T1000 (cell line): ENCODE results near the gene CHD9NB.

Experiments
- DNase-seq: peaks from one replicate; lab custom pipeline; 2025; ENCODE audit warnings: mixed read lengths; lab: John Stamatoyannopoulos, UW

CHD9NB gene

GRCh38 chr16:53029971-53030370 is 22.7 kb downstream of the CHD9NB start:
- no peak for DNase-seq

- no peak for DNase-seq
Observed at GRCh38 chr16:53024045-53024444, 28.7 kb downstream of the CHD9NB start.

DNA sequence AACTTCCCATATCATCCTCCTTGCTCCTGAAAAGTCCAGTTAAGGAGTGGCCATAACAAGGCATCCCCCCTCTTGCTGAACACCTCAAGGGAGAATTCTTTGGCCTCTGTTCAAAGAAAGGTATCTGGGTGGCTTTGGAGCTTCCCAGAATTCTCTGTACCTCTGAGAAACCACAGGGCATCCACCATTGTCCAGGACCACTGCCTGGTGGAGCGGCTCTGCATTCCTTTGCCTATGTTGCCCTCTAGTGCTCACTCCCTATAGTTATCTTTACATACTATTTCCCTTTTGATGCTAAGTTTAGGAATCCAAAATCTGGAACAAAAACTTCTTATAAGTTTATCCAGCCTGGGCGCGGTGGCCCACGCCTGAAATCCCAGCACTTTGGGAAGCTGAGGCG is 30.3 kb downstream of the CHD9NB start:
- DNase-seq, result no peak

GRCh38 chr16:53018834-53019416 is 33.8 kb downstream of the CHD9NB start:
- DNase-seq, result no peak

DNA sequence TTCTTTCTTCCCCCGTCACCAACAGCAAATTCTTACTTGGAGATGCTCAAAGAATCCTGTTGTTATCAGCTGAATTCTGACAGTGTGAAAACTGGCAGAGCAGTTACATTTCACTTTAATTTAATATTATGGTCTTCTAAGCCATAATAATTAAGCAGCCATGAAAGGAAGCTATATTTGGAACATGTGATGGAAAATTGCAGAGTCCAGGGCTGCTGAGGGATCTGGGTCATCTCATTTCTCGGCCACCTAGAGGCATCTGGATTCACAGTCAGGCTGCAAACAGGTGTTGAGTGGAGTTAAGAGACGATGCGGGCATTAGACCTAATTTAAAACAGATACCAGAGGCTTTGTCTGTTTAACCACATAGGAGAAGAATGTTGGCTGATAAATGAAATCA is 38.4 kb downstream of the CHD9NB start:
- no peak for DNase-seq

DNA sequence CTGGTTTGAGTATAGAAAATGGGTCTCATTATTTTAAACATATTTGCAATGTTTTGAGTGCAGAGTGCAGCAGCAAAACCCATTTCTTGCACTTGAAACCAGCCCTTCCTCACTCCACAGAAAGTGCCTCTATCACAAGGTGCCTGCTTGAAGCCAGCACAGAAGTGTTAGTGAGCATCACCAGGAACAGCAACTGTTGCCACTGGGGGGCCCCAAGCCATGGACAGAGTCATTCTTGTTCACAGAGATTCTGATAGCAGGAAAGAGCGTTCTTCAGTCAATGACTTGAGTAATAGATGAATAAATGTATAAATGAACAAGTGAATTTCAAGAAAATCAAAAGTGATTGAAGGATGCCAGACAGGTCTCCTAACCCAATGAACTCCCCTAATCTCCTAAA is 45.6 kb downstream of the CHD9NB start:
- no peak for DNase-seq

DNA sequence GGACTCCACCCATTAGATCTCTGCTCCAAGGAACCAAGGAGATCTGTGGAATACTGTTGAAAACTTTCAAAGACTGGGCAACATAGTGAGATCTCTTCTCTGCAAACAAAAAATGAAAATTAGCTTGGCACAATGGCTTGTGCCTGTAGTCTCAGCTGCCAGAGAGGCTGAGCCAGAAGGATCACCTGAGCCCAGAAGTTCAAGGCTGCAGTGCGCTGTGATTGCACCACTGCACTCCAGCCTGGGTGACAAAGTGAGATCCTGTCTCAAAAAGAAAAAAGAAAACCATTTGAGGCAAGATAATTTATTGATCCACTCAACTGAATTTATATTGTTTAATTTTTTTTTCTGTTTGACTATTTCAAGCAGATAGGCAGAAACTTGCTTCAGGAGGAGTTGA is 54.8 kb downstream of the CHD9NB start:
- DNase-seq, result no peak

DNA sequence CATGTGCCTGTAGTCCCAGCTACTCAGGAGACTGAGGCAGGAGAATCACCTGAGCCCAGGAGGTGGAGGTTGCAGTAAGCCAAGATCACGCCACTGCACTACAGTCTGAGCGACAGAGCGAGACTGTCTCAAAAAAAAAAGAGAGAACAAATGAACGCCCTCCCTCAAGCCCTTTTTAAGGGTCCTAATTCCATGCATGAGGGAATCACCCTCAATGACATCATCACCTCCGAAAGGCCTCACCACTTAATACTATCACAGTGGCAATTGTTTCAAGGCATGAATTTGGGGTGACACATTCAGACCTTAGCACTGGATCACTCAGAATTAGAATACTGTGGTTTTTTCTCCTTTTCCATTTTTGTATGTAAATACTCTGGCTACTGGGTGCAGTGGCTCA is 57.8 kb downstream of the CHD9NB start:
- no peak for DNase-seq

DNA sequence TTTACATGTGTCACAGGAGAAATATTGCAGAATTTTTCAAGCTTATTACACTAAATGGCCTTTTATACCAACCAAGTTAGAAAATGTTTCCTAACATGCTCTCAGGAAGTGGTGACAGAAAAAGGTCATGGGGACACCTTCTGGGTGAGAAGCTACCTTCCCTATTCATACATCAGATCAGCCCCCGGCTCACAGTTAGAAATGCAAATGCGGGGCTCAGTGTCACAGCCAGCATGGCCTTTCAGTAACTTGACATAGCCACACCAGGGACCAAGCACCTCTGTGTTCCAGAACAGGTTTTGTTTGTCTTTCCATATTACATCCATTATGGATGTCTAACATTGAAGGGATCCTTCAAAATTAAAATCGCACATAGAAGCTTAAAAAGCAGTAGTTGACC is 59.5 kb downstream of the CHD9NB start:
- no peak for DNase-seq

GRCh38 chr16:52991572-52991971 is 61.1 kb downstream of the CHD9NB start:
- no peak for DNase-seq
